HEK293T (cell line): ENCODE results near the gene SYNGR1.

Experiments
- CTCF ChIA-PET: fragments of 350-600 bp; formaldehyde crosslinking; extraction: SDS; loops from one replicate; lab custom pipeline; 2021; ENCODE audit warnings: antibody characterized with exemption, inconsistent platforms; lab: Yijun Ruan, JAX
- POLR2A ChIA-PET: fragments of 350-600 bp; formaldehyde crosslinking; extraction: SDS; loops from one replicate; lab custom pipeline; 2020; ENCODE audit warnings: antibody characterized with exemption, inconsistent platforms; lab: Yijun Ruan, JAX
- DNase-seq: peaks from one replicate; pipeline ENCODE4 v3.0.0; 2012; ENCODE audit warnings: mixed read lengths; ENCODE audit errors: extremely low spot score
- ARNT ChIP-seq: fragments of 450-650 bp; IDR thresholded peaks from 2 replicates; pipeline ENCODE4 v1.6.1; 2017; ENCODE audit warnings: mild to moderate bottlenecking
- BHLHE40 ChIP-seq: fragments of 450-650 bp; IDR thresholded peaks from 2 replicates; pipeline ENCODE4 v1.6.1; 2016; ENCODE audit warnings: mild to moderate bottlenecking, moderate library complexity, borderline replicate concordance
- CTBP1 ChIP-seq: fragments of 450-650 bp; IDR thresholded peaks from 2 replicates; pipeline ENCODE4 v1.6.1; 2016; ENCODE audit warnings: borderline replicate concordance
- ELF4 ChIP-seq: fragments of 450-650 bp; IDR thresholded peaks from 2 replicates; pipeline ENCODE4 v1.6.1; 2017; ENCODE audit warnings: antibody characterized with exemption
- FOXA1 ChIP-seq: fragments of 450-650 bp; IDR thresholded peaks from 2 replicates; pipeline ENCODE4 v1.6.1; 2016; ENCODE audit warnings: mild to moderate bottlenecking
- FOXK2 ChIP-seq: fragments of 450-650 bp; IDR thresholded peaks from 2 replicates; pipeline ENCODE4 v1.6.1; 2016; ENCODE audit warnings: mild to moderate bottlenecking
- FOXM1 ChIP-seq: fragments of 450-650 bp; IDR thresholded peaks from 2 replicates; pipeline ENCODE4 v1.6.1; 2017; ENCODE audit warnings: mild to moderate bottlenecking, borderline replicate concordance
- HDGF ChIP-seq: fragments of 450-650 bp; IDR thresholded peaks from 2 replicates; pipeline ENCODE4 v1.6.1; 2017; ENCODE audit warnings: antibody characterized with exemption, borderline replicate concordance
- L3MBTL2 ChIP-seq: fragments of 450-650 bp; conservative IDR thresholded peaks from 2 replicates; pipeline ENCODE4 v1.6.1; 2016; ENCODE audit warnings: mild to moderate bottlenecking
- LEF1 ChIP-seq: fragments of 450-650 bp; IDR thresholded peaks from 2 replicates; pipeline ENCODE4 v1.6.1; 2017; ENCODE audit warnings: mild to moderate bottlenecking, borderline replicate concordance
- NFRKB ChIP-seq: fragments of 450-650 bp; IDR thresholded peaks from 2 replicates; pipeline ENCODE4 v1.6.1; 2016; ENCODE audit warnings: mild to moderate bottlenecking, moderate library complexity
- PKNOX1 ChIP-seq: fragments of 450-650 bp; IDR thresholded peaks from 2 replicates; pipeline ENCODE4 v1.6.1; 2016
- SP1 ChIP-seq: fragments of 450-650 bp; IDR thresholded peaks from 2 replicates; pipeline ENCODE4 v1.6.1; 2017
- SUZ12 ChIP-seq: fragments of 450-650 bp; IDR thresholded peaks from 2 replicates; pipeline ENCODE4 v1.6.1; 2016; ENCODE audit warnings: mild to moderate bottlenecking
- TARDBP ChIP-seq: fragments of 450-650 bp; IDR thresholded peaks from 2 replicates; pipeline ENCODE4 v1.6.1; 2016
- ZNF384 ChIP-seq: fragments of 450-650 bp; IDR thresholded peaks from 2 replicates; pipeline ENCODE4 v1.6.1; 2016

SYNGR1 gene

GRCh38 chr22:39349967-39350726 is at the start of gene SYNGR1:
TSS of gene SYNGR1 (plus strand) at chr22:39349991. CDS start at chr22:39350011, 20 bp downstream.
- TF ChIP-seq LEF1: peak; percentile 72; the same call in 1 of the 2 replicates
- no peak for TF ChIP-seq SUZ12
- peak; percentile 15; the same call in 1 of the 2 replicates for TF ChIP-seq ARNT
- TF ChIP-seq FOXM1: peak; percentile 45; the same call in 1 of the 2 replicates
- DNase-seq: peak; percentile 53
- CTCF ChIA-PET: interaction anchor here (1.3 kb wide), 1 partner anchor 19 kb away, joined by 3 read pairs; no protein-coding TSS in a partner anchor
- POLR2A ChIA-PET: interaction anchor here (1.0 to 11.4 kb wide), 7 partner anchors 9 to 182 kb away, joined by 3 to 142 read pairs (median 5); partner anchors contain the start of genes RPL3 and RPS19BP1

- CTCF ChIA-PET: no interaction called here
- no peak for TF ChIP-seq FOXK2
- TF ChIP-seq SP1: no peak
- no peak for TF ChIP-seq FOXM1
- no peak for TF ChIP-seq TARDBP
- no peak for TF ChIP-seq ELF4
- no peak for TF ChIP-seq ARNT
- no peak for TF ChIP-seq LEF1
- POLR2A ChIA-PET: interaction anchor here (2.3 to 2.9 kb wide), 2 partner anchors 12 to 19 kb away, joined by 7 to 13 read pairs; partner anchors contain the start of gene RPL3
- no peak for DNase-seq
These were observed 49.5 kb upstream of the SYNGR1 start for GRCh38 chr22:39300186-39300830.

- no peak for DNase-seq
- TF ChIP-seq TARDBP (no peak), FOXA1 (no peak), PKNOX1 (no peak), ZNF384 (no peak), FOXK2 (no peak), HDGF (no peak), FOXM1 (no peak), NFRKB (no peak), LEF1 (no peak), ARNT (no peak), BHLHE40 (no peak), ELF4 (no peak), CTBP1 (no peak), SUZ12 (no peak), SP1 (no peak), L3MBTL2 (no peak)
- ChIA-PET POLR2A (interaction anchor here (2.1 to 2.9 kb wide), 2 partner anchors 11 to 19 kb away, joined by 7 to 12 read pairs; partner anchors contain the start of gene RPL3), CTCF (no interaction called here)
These were observed 48.7 kb upstream of the SYNGR1 start for GRCh38 chr22:39301108-39301507.

GRCh38 chr22:39301926-39302325 is 47.9 kb upstream of the SYNGR1 start:
- POLR2A ChIA-PET: interaction anchor here (2.1 kb wide), 1 partner anchor 18 kb away, joined by 12 read pairs; the partner anchor contains the start of gene RPL3

GRCh38 chr22:39302431-39302960 is 47.3 kb upstream of the SYNGR1 start:
- CTCF ChIA-PET: no interaction called here
- no peak for DNase-seq
- TF ChIP-seq LEF1 (no peak), SP1 (no peak), NFRKB (no peak), ARNT (no peak), L3MBTL2 (no peak), ELF4 (no peak), TARDBP (no peak)
- POLR2A ChIA-PET: interaction anchor here (0.7 to 2.1 kb wide), 3 partner anchors 10 to 17 kb away, joined by 3 to 12 read pairs (median 3); partner anchors contain the start of gene RPL3

More at GRCh38 chr22:39301926-39302325, 47.9 kb upstream of the SYNGR1 start:
- no peak for TF ChIP-seq ELF4
- no peak for TF ChIP-seq FOXA1
- no peak for TF ChIP-seq HDGF
- no peak for TF ChIP-seq L3MBTL2
- TF ChIP-seq FOXK2: no peak
- TF ChIP-seq NFRKB: no peak
- no peak for TF ChIP-seq LEF1
- no peak for TF ChIP-seq SP1
- TF ChIP-seq CTBP1: no peak
- TF ChIP-seq TARDBP: no peak
- no peak for TF ChIP-seq BHLHE40
- TF ChIP-seq ARNT: no peak
- TF ChIP-seq SUZ12: no peak
- no peak for TF ChIP-seq ZNF384
- TF ChIP-seq PKNOX1: no peak
- TF ChIP-seq FOXM1: no peak
- DNase-seq: no peak
- CTCF ChIA-PET: no interaction called here

GRCh38 chr22:39303358-39303757 is 46.4 kb upstream of the SYNGR1 start:
- CTCF ChIA-PET: no interaction called here
- no peak for DNase-seq
- POLR2A ChIA-PET: interaction anchor here (0.7 to 1.8 kb wide), 4 partner anchors 9 to 17 kb away, joined by 3 to 13 read pairs (median 3); partner anchors contain the start of gene RPL3
- no peak for TF ChIP-seq FOXK2
- no peak for TF ChIP-seq PKNOX1
- no peak for TF ChIP-seq SP1
- TF ChIP-seq L3MBTL2: no peak
- no peak for TF ChIP-seq TARDBP
- TF ChIP-seq FOXM1: no peak
- no peak for TF ChIP-seq CTBP1
- TF ChIP-seq SUZ12: no peak
- TF ChIP-seq BHLHE40: no peak
- no peak for TF ChIP-seq ARNT
- no peak for TF ChIP-seq NFRKB
- no peak for TF ChIP-seq FOXA1
- TF ChIP-seq ELF4: no peak
- TF ChIP-seq ZNF384: no peak
- no peak for TF ChIP-seq HDGF
- TF ChIP-seq LEF1: no peak
